Astrocyte (in vitro differentiated cells and primary cell): ENCODE measurements around the gene GFRA4.

Experiments
- EZH2 ChIP-seq: IDR thresholded peaks from 2 replicates; pipeline ENCODE4 v1.6.1; 2012; ENCODE audit warnings: mild to moderate bottlenecking, low read length, inconsistent platforms; ENCODE audit not compliant: insufficient read depth
- TF ChIP-seq, protein P1 (sequence below): IDR thresholded peaks from 2 replicates; pipeline ENCODE4 v1.5.1; 2011; ENCODE audit warnings: low read depth, mild to moderate bottlenecking, inconsistent platforms, low read length, moderate library complexity; ENCODE audit not compliant: insufficient read depth

DNA sequence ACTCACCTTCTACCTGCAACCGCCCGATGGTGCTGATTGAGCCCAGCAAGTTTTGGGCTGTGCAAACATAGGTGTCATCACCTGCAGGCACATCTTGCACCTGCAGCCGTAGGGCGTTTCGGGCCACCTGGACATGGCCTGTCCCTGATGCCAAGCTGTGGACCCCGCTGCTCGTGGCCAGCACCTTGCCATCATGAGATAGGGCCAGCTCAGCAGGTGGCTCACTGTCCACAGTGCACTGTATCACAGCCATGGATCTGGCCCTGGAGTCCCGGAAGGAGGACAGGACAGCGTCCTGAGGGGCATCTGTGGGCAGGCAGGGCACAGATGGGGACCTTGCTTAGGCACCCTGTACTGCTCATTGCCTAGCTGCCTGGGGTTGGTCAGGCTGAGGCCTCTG lies 28.7 kb upstream of the GFRA4 start:
- no peak for TF ChIP-seq EZH2
- TF ChIP-seq, protein P1, sequence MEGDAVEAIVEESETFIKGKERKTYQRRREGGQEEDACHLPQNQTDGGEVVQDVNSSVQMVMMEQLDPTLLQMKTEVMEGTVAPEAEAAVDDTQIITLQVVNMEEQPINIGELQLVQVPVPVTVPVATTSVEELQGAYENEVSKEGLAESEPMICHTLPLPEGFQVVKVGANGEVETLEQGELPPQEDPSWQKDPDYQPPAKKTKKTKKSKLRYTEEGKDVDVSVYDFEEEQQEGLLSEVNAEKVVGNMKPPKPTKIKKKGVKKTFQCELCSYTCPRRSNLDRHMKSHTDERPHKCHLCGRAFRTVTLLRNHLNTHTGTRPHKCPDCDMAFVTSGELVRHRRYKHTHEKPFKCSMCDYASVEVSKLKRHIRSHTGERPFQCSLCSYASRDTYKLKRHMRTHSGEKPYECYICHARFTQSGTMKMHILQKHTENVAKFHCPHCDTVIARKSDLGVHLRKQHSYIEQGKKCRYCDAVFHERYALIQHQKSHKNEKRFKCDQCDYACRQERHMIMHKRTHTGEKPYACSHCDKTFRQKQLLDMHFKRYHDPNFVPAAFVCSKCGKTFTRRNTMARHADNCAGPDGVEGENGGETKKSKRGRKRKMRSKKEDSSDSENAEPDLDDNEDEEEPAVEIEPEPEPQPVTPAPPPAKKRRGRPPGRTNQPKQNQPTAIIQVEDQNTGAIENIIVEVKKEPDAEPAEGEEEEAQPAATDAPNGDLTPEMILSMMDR = no peak
